GM21447 (cell line): Measurements from ENCODE around the gene SLX4IP.

Experiments used
- ATAC-seq: cut with Tn5 transposase; IDR thresholded peaks from one replicate; pipeline ENCODE4 v1.9.1; 2021; ENCODE audit not compliant: unreplicated experiment

SLX4IP gene

DNA sequence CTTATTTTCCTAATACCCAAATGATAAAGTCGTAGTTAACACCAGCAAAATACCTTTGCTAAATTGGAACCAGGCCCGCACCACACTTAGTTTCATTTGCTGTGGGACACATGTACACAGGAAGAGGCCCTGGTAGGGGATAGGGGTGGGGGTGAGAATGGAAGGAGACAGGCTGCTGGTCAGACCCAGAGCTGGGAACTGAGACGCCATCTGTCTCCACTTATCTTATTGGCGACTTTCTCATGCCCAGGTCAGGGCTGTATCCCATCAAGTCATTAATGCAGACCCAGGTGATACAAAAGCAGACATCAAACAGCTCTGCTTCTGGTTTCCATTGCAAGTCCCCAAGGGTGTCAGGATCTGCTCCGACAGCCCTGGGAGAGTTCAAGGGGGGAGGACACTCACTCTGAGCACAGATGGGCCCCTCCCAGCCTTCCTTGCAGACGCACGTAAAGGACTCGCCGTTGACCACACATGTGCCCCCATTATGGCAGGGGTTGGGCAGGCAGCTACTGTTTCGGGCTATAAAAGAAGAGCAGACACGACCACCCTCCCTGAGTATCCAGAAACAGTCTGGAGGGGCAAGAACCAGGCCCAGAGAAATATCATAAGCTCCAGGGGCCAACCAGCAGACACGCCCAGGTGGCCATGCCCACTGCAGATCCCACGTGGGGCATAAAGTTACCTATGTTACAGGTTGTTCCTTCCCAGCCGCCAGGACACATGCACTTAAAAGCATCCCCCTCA lies 209.5 kb downstream of the SLX4IP start:
- no peak for ATAC-seq

DNA sequence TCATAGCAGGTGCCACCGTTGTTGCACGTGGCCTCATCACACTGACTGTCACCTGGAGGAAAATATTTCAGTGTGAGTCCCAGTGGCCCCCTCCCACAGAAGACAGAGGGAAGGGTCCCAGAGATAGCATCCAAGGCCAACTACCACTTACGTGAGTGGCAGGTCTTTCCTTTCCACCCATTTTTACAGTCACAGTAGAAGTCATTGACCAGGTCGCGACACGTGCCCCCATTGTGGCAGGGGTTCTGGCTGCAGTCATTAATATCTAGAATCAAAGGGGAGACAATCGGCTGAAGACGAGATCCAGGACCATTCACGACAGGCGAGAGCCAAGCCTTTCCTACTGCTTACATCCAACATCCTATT lies 210.1 kb downstream of the SLX4IP start:
- no peak for ATAC-seq

DNA sequence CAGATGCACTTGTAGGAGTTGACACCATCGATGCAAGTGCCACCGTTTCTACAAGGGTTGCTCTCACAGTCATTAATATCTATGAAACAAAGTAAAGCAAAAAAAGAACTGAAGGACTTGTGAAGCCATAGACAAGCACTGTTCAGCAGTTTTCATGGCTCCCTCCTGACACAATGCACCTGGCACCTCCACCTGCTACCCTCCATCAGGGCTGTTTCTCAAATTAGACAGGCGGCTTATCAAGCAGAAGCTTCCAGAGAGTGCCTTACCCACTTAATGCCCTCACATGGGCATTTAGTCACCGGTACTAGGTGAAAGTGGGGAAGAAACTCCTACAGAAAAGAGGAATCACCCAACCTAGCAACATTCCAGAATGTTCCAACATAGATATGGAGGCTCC lies 210.9 kb downstream of the SLX4IP start:
- no peak for ATAC-seq

DNA sequence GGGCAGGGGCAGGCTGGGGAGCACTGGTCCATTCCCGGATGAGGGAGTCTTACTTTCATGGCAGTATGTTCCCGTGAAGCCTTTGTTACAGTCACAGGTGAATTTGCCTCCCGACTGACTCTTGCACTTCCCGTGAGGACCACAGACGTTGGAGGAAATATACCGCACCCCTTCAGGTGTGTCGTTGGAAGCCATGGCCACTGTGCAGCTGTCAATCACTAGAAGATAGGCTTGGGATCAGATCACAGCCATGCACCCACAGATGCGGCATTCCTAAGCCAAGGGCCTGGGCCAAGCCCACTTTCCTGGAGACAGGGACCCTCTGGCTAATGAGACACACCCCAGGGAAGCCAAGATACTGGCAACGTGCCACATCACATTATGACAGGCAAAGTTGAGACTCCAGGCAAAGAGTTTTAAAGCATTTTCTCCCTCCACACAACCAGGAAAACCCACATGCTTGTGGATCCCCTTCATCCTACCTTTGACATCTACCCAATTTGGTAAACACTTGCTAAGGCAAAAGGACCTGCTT lies 211.8 kb downstream of the SLX4IP start:
- ATAC-seq: no peak

DNA sequence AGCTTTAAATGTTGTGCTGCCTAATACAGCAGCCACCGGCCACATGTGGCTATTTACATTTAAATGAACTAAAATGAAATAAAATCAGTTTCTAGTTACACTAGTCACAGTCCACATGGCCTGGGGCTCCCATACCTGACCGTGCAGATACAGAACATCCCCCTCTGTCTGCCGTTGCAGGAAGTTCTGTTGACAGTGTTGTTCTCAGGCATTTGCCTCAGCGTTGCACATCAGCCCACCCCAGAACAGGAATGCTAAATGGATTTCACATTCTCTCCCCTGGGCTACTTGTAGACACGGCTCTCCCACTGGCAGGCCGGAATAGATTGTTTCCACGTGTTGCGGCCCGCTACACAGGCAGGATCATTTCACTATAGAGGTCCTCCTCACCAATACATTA lies 212.4 kb downstream of the SLX4IP start:
- no peak for ATAC-seq

DNA sequence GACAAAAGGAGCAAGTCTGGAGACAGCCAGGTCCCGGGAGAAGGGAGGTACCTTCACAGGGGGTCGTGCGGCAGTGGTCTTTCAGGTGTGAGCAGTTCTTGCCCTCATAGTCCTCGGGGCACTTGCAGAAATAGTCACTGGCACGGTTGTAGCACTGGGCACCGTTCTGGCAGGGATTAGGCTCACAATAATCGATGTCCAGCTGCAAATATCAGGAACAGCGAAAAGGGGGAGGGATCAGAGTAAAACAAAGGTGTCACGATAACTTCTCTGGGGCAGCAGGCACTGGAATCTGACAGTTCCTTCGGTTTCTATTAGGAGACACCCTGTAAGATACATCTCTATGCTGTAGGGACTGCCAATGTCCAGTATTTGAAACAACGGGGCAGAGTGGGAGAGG lies 212.8 kb downstream of the SLX4IP start:
- no peak for ATAC-seq

DNA sequence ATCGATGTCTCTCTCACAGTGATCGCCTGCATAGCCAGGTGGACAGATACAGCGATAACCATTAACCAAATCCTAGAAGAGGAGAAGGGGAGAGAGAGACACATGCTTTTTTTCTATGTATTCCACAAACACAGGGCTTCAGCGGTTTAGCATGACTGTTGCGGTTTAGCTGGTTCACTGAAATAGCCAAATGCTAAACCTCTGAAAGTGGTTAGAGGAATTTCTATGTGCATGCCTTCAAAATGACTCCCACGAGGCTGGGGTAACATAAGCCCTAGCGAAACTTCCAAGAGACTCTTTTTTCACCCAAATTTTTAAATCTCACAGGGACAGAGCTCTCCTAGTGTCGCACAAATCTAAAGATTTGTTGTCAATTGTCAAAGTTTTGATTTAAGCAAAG lies 213.5 kb downstream of the SLX4IP start:
- no peak for ATAC-seq

DNA sequence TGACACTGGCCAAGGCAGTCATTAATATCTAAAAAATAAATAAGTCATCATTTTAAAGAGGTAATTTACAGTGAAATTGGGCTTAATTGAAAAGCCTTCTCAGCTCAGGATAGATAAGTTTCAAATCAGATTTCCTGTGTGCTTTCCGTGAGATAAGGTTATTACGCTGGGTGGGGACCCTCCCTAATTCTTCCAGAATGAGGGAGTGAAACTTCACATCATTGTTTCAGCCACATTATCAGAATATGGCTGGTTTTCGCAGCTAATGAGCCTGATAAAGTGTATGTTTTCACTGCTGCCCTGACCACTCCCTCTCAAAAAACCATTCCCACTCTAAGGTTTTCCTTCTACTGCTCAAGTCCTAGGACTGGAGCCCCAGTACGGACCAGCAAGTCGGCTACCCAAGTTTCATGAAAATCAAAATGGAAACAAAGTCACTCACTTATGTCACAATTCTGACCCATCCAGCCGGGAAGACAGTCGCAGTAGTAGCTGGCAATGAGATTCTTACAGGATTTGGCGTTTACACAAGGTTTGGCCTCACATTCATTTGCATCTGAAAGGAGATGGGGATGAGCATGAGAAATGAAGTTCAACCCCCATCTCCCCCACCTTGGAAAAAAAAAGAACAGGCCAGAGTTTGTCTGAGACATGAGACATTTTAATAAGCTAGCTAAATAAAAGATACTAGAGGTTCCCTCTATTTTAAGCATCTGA lies 214.1 kb downstream of the SLX4IP start:
- no peak for ATAC-seq

DNA sequence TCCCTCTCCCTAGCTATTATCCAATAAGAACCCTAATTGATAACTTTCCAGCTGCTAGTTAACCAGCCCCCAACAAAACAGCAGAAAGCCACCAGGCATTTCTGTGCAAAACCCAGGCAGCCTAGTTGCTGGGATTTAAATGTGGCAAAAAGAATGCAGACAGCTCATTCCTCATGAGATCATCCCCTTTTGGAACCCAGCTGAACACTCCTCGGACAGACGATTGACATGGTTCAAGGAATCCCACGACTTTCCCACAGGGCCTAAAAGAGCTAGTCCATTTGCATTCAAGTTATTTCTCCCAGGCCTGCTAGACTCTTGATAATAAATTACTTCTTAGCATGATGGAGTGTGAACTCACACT lies 214.7 kb downstream of the SLX4IP start:
- no peak for ATAC-seq

DNA sequence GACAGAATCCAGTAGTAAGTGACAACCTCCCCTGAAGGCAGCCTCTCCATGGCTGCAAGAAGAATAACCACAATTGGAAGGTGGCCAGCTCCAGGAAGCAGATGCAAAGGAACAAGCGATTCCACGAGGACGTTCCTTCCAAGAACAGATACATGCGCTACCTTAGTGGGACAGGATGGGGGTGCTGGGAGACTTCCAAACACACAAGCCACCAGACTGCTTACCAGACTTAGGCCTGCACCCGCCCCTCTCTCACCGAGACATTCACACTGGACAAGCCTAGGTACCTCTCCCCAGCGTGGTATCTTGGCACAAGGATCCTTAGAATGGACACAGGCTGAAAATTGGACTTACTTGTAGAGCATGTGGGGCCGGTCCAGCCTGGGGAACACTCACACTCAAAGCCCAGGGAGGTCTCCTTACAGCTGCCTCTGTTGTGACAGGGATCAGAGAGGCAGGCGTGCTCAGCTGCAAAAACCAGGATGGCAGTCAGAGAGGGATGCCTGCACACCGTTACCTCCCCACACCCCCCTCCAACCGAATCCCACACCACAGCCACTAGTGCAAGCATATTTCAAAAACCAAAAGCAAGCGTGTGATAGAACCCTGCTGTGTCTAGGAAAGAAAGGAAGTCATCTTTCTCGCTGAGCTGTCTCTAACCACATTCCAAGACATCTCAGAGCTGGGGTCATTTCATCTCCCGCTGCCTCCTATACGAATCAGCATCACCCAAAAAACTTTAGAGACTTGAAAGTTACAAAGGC lies 216.3 kb downstream of the SLX4IP start:
- no peak for ATAC-seq

DNA sequence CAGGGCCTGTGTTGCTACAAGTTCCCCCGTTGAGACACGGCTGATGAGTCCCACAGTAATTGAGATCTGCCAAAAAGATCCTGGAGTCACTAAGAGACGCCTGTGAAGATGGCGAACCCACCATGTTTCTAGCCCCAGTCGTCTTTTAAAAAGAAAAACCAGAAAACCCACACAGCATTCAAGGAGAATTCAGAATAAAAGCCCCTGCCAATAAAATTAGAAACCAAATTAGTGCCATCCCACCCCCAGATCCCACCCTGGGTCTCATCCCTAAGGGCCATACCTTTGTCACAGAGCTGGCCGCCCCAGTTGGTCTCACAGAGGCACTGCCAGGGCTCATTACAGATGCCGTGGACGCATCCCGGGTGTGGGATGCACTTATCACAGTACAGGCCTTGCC lies 217.1 kb downstream of the SLX4IP start:
- ATAC-seq: no peak

DNA sequence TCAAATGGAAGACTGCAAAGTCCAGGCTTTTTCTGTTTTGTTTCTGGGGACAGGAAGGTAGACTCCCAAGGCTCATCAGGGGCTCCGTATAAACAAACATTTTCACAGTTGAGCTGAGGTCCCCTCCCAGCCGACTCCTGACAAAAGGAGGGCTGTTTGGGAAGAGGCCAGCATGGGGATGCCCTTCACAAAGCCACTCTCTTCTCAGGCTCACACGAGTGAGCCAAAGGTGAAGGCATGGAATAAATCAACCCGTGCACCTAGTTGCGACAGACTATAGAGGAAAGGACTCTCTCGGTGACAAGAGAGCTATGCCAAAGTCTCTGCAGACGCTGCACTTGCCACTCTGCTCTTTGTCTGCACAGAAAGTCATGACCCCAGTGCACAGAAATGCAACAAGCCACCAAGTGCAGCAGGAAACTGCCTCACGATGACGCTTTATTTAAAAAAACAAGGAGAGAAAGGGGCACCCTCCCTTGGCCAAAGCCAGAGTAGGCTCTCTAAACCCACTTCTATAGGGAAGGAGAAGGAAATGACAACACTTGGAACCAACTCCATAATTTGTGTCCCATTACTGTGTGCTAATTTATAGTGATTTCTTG lies 217.7 kb downstream of the SLX4IP start:
- ATAC-seq: no peak

DNA sequence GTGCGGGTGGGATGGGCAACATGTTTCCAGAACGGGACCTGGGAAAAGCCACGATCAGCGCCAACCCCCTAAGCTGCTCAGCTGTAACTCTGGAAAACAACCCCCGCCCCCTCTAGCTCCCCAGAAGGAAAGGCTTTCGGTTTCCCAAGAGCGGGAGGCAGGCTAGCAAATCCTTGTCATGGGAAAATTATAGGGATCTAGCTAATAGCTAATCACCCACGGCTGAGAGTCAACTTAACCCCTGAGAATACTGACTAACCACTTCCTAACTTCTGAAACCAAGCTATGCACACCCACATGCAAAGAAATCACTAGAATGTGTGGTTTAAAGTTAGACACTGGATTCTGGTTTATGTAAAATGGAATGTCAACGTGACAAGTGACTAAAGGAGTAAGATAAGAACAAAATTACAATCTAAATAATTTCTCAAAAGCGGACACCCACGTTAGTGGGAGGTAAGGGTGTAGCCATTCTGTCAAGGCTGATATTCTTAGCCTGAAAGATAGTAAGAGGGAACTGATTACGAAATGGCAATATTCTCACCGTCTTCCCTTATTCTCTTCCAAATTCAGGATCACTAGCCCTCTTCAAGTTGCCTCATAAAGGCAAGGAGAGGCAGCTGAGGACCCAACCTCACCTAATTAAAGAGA lies 218.6 kb downstream of the SLX4IP start:
- no peak for ATAC-seq

DNA sequence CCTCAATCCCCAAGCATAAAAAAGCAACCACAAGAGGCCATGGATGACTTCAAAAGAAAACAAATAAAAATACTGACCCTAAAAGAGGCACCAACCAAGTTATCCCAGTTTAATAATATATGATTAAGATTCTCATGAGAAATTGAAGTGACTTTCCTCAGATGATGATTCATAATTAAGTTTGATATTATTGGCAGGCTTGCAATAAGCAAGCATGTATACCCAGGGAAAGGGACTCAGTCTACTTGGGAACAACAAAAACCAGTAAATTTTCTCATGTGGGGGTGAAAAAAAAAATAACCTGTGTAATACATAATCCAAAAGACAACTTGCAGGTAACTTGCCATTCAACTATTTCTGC lies 219.1 kb downstream of the SLX4IP start:
- ATAC-seq: no peak

DNA sequence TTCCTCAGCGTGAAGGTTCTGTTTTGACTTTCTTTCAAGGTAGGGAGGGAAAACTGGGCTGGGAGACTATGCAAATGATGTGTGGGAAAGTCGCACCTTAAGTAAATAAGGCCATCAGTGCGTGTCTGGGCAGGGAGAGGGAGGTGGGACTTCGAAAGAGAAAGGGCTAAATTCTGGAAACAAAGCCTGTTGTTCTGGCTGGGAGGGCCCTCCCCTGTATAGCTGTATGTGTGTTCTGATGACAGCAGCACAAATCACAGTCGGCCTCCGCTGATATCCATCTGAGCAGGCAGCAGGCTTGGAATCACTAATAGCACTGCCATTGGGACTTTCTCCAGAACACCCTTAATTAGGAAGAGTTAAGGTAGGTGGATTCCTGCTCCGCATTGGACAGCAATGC lies 219.5 kb downstream of the SLX4IP start:
- peak; percentile 83 for ATAC-seq

DNA sequence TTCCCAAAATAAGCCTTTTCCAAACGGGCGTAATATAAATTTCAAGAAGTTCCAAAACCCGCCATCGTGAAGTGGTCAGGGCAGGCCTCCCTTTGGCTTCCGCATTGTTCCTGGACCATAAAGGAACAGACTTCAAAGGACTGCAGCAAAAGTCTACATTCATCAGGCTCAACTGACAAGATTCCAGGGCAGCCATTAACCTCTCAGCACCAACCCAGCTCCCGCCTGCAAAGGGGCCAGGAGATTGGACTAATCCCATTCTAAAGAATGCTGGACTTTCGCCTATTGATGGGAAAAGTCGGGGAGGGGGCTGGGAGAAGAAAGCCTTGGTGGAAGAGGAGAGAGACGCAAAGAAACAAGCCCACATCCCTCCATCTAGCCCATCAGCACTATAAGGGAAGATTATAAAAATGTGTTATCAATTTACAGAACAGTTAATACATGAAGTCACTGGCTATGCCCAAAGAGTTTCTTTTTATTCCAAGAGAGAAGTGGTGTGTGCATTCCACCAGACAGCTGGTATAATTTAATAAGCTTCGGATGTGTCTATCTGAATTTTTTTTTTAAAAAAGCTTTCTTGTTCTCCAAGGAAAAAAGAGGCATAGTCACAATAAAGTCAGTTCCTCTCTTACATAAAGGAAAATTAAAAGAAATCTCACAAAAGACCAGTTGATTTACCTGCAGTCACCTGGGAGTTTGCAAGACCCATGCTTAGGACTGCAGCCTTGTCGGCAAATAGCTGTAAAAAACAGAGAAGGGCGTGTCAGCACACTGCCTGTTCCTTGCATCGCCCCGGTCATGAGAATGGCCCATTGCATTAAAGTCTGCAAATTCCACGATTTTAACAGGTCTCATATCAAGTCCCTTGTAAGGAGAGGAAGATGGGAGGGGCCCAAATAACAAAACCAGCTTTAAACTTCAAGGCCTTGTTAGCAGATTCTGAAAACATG lies 220.9 kb downstream of the SLX4IP start:
- ATAC-seq: no peak

DNA sequence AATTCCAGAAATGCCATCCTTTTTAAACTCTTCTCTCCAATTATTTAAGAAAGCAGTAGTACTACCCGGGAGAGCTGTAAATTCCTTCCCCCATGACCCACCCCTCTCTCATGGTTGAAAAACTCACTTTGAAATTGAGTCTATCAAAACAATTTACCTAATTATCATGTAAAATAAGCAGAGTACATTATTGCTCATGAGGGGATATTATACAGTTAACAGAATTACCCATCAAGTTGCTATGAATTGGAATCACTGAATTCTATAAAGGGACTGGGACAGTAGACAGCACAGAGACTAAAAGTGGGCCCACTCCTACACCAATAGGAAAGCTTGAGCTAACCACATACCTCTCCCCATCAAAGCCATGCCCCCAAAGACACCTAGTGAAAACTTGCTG lies 222.3 kb downstream of the SLX4IP start:
- ATAC-seq: no peak

DNA sequence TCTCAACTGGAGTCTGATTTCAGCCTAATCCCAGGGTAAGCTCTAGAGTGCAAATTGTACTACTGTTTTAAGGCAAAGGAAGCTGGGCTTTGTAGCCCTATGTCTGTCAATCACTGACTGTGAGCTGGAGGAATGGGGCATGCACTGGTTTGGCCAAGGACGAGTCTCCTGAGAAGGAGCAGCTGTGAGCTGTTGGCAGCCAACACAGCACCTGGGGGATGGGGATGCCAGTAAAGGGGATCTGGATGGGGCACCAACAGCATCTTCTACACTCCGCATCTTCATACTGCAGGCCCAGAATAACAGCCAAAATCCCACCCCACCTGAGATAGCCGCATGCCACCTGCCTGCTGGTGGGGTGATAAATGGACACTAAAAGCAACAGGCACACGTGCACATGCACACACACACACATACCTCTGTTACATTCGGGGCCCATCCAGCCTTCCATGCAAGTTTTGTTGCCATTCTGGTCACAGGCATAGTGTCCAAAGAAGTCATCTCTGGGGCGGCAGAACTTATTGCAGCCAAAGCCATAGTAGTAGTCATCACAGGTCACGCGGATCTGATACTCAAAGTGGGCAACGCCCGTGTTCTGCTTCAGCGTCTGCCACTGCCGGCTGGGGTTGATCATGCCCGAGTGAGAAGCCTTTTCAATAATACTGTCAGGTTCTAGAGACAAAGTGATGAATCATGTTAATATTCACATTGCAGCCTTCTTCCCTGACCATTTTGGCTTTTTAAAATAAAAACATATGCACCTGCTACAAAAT lies 223.1 kb downstream of the SLX4IP start:
- ATAC-seq: no peak
